ENCODE data around the gene CASKIN1. TPM values are rescaled to one million over a fixed set of nuclear protein-coding genes. Genes with fewer than 3 reads are reported as not detected.
A peak's percentile ranks its signal among the peaks of the same experiment; 100 is the strongest.

The CASKIN1 gene
- total and polyA plus RNA-seq, 10 donors = 0.24 to 0.32 (median 0.30) TPM; not detected in 7

GRCh38 chr16:2237102-2237482 lies 40.7 kb upstream of the CASKIN1 start:
- Histone ChIP-seq H3K36me3 (peaks cover 13 to 88% (median 41%) of the 10 kb centered on the region in 6 donors), H3K27ac (no peak overlapping the region), H3K4me3 (peak overlapping the region in 1 of 8 donors; percentile 30), H3K4me1 (peaks cover 11 to 31% (median 19%) of the 10 kb centered on the region in 6 donors), H3K9me3 (no peaks in the 10 kb centered on the region), H3K27me3 (replicated peaks in 1 of 7) (peaks cover 0 to 53% (median 26%) of the 10 kb centered on the region in 7 donors)
- no peak for DNase-seq
- intact Hi-C loops (cut with DNase I; ENCODE audit: low total_unique reads) = no loop called here
- WGBS, 5 donors = 12 to 15% (median 12%) methylated on average over 26 to 40 of the region's 40 CpGs; no CpG with 5 or more reads in 1 of the 5 donors
- TF ChIP-seq, protein P1, sequence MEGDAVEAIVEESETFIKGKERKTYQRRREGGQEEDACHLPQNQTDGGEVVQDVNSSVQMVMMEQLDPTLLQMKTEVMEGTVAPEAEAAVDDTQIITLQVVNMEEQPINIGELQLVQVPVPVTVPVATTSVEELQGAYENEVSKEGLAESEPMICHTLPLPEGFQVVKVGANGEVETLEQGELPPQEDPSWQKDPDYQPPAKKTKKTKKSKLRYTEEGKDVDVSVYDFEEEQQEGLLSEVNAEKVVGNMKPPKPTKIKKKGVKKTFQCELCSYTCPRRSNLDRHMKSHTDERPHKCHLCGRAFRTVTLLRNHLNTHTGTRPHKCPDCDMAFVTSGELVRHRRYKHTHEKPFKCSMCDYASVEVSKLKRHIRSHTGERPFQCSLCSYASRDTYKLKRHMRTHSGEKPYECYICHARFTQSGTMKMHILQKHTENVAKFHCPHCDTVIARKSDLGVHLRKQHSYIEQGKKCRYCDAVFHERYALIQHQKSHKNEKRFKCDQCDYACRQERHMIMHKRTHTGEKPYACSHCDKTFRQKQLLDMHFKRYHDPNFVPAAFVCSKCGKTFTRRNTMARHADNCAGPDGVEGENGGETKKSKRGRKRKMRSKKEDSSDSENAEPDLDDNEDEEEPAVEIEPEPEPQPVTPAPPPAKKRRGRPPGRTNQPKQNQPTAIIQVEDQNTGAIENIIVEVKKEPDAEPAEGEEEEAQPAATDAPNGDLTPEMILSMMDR (IDR thresholded peaks at IDR 0.05 in 8 of 11, conservative IDR thresholded peaks at IDR 0.05 in 3 of 11) = no peak
- no peak for TF ChIP-seq POLR2AphosphoS5 (IDR thresholded peaks at IDR 0.05)
- TF ChIP-seq POLR2A (IDR thresholded peaks at IDR 0.05) = no peak

DNA sequence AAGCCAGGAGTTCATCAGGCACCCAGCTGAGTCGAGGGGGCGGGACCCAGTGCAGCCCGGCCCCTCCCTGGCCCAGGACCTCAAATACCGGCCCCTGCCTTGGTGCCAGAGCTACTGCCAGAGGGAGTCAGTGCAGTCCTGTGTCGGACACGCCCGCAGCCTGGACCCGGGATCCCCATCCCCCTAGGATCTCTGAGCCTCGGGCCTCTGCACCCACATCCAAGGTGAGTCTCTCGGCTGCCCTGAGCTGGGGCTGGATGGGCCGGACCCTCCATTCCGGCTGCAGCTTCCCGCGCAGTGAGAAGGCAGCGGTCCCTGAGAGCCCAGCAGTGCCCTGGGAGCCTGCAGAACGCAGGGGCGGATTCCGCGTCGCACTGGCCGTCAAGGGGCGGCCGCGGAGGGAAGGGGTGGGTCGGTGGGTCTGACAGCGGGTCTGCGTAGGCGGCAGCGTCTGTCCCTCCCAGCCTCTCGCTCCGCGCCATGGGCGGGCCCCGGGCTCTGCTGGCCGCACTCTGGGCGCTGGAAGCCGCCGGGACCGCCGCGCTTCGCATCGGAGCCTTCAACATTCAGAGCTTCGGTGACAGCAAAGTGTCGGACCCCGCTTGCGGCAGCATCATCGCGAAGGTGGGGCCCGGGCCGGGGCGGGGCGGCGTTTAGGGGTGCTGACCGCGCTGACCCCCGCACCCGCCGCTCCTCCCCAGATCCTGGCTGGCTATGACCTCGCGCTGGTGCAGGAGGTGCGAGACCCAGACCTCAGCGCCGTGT lies 40.1 kb upstream of the CASKIN1 start, which contains the start of gene DNASE1L2:
Gene DNASE1L2 (plus strand): TSS at position 108 of the 765 bp plus-strand sequence. CDS start 373 bp downstream, at position 481.
- intact Hi-C loops (cut with DNase I; ENCODE audit: low total_unique reads) = no loop called here
- peak; percentile 72 for DNase-seq
- peaks cover 13 to 88% (median 46%) of the 10 kb centered on the region in 6 donors for H3K36me3 ChIP-seq

GRCh38 chr16:2235695-2236336 lies 39.4 kb upstream of the CASKIN1 start:
- intact Hi-C loops (cut with DNase I; ENCODE audit: low total_unique reads) = no loop called here
- TF ChIP-seq, protein P1 (IDR thresholded peaks at IDR 0.05 in 8 of 11, conservative IDR thresholded peaks at IDR 0.05 in 3 of 11) = no peak
- TF ChIP-seq POLR2A (IDR thresholded peaks at IDR 0.05) (no peak), POLR2AphosphoS5 (IDR thresholded peaks at IDR 0.05) (no peak)
- WGBS, 5 donors = 84 to 91% (median 86%) methylated on average over 11 to 19 of the region's 19 CpGs

More for the DNA sequence above, 40.1 kb upstream of the CASKIN1 start, which contains the start of gene DNASE1L2:
- Histone ChIP-seq H3K4me3 (peak within 1 kb of the TSS in 2 of 8 donors; percentile 13 to 30), H3K27ac (no peak within 1 kb of the TSS), H3K9me3 (no peaks in the 10 kb centered on the region), H3K27me3 (replicated peaks in 1 of 7) (peaks cover 0 to 53% (median 26%) of the 10 kb centered on the region in 7 donors), H3K4me1 (peaks cover 11 to 34% (median 20%) of the 10 kb centered on the region in 6 donors)
- TF ChIP-seq POLR2AphosphoS5 (IDR thresholded peaks at IDR 0.05) = peak in 2 of 3 donors; percentile 35 to 48
- TF ChIP-seq, protein P1 (IDR thresholded peaks at IDR 0.05 in 8 of 11, conservative IDR thresholded peaks at IDR 0.05 in 3 of 11) = no peak
- whole genome bisulfite sequencing, 5 donors = 12 to 32% (median 16%) methylated on average over 15 to 64 of the region's 64 CpGs; no CpG with 5 or more reads in 1 of the 5 donors

More at GRCh38 chr16:2235695-2236336, 39.4 kb upstream of the CASKIN1 start:
- H3K9me3 ChIP-seq = no peaks in the 10 kb centered on the region
- no peak overlapping the region for H3K27ac ChIP-seq
- H3K27me3 ChIP-seq (replicated peaks in 1 of 7) = peaks cover 0 to 53% (median 26%) of the 10 kb centered on the region in 7 donors
- H3K36me3 ChIP-seq = peaks cover 13 to 88% (median 53%) of the 10 kb centered on the region in 6 donors
- peaks cover 11 to 41% (median 25%) of the 10 kb centered on the region in 6 donors for H3K4me1 ChIP-seq
- DNase-seq = peak; percentile 72
- H3K4me3 ChIP-seq = no peak overlapping the region

Data from spleen (tissue), 11 donors.